Omental fat pad (tissue), 4 donors: ENCODE results near the gene EXD3. TPM values are rescaled to one million over a fixed set of nuclear protein-coding genes. Genes with fewer than 3 reads are reported as not detected.

Source experiments
- ATAC-seq: fragments of 150-250 bp; one replicate; pipeline ENCODE4 v1.9.1; 2016; ENCODE audit warnings: mild to moderate bottlenecking, moderate library complexity; ENCODE audit not compliant: low FRiP score
- DNase-seq: peaks from one replicate; pipeline ENCODE4 v3.0.0-alpha.2; 2019; ENCODE audit warnings: low spot score
- total RNA-seq, 4 donors: library from RNA; depleted of rRNA; stranded (reverse); fragments of >200 nt; gene quantifications; one replicate each; pipeline ENCODE4 v1.1.0, GENCODE V29; 2016
- TF ChIP-seq, protein P1 (sequence below), 3 donors: fragments of 450-650 bp; IDR thresholded peaks; one replicate each; pipeline ENCODE4 v1.5.1; 2016 to 2017; ENCODE audit warnings: antibody characterized with exemption in 3 of 3, mild to moderate bottlenecking in 3 of 3, moderate library complexity in 2 of 3

The EXD3 gene
- total RNA-seq, 4 donors from 2014 or later, result 8.3 to 18.3 (median 10.5) TPM

DNA sequence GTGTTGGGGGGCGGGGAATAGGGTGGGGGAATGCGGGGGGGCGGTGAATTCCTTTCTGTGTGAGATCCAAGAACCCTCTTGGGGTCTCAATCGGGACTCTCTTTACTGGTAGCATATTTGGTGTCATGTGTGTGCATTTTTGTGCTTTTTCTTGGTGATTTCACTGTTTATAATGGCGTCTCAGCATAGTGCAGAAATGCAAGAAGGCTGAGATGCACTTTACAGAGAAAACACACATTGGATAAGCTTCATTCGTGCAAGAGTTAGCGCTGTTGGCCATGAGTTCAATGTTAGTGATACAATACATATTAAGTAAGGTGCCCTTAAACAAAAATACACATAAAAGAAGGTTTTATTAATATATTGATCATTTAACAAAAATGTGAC lies 19.0 kb upstream of the EXD3 start:
- ATAC-seq, result no peak
- TF ChIP-seq, protein P1, sequence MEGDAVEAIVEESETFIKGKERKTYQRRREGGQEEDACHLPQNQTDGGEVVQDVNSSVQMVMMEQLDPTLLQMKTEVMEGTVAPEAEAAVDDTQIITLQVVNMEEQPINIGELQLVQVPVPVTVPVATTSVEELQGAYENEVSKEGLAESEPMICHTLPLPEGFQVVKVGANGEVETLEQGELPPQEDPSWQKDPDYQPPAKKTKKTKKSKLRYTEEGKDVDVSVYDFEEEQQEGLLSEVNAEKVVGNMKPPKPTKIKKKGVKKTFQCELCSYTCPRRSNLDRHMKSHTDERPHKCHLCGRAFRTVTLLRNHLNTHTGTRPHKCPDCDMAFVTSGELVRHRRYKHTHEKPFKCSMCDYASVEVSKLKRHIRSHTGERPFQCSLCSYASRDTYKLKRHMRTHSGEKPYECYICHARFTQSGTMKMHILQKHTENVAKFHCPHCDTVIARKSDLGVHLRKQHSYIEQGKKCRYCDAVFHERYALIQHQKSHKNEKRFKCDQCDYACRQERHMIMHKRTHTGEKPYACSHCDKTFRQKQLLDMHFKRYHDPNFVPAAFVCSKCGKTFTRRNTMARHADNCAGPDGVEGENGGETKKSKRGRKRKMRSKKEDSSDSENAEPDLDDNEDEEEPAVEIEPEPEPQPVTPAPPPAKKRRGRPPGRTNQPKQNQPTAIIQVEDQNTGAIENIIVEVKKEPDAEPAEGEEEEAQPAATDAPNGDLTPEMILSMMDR (IDR thresholded peaks at IDR 0.05), result no peak
- DNase-seq, result no peak

DNA sequence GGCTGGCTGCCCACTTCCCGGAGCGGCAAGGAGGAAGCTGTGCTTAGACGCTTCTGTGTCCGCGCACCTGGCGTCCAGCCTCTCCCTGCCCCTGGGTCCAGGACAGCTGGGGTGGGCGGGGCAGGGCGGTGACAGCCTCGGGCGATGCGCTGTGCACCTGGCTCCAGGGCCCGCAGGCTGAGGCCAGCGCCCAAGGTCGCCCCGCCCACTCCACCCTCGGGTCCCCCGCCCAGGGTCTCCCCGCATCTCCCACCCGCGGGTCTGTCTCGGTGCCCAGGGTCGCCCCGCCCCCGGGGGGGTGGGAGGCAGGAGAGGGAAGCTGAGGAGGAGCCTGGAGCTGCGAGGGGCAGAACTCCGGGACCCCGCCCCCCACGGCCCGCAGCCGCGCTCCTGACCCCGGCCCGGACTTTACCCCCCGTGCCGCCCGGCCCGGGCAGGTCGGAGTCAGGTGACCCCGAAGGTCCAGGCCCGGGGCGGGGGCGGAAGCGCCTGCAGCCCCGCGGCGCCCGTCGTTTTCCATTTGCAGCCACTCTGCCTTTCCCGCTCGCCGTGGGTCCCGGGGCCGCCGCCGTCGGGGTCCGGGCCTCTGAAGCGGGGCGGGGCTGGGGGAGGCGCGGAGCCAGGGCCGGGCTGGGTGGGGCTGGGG lies 18.4 kb upstream of the EXD3 start, which contains the start of gene ENTPD8:
ENTPD8 (minus strand) TSS at position 69 of the 646 bp plus-strand sequence. CDS start 3,072 bp downstream, outside the sequence.
- ATAC-seq, result peak; percentile 43
- TF ChIP-seq, protein P1 (IDR thresholded peaks at IDR 0.05), result no peak
- DNase-seq, result no peak

DNA sequence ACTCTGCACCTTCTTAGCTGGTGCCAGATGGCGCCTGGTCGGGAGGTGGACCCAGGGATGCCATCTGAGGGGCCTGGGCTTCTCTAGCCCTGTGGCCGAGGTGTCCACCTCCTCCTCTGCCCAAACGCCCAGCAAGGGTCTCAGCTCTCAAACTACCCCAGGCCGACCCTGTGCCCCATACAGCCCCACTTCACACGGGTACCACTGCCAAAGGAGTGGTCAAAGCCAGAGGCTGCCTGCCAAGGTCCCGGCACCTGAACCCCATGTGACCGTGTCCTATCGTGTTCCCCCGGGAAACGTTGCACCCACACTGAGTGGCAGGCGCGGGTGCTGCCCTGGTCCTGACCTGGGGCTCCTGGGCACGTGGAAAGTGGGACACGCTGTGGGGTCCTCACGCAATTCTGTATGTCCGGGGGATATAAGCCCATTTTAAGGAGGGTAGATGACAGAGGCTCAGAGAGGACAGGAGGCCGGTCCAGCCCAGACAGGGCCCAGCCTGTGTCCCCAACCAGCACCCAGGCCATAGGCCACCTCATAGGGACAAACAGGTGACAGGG lies 16.3 kb upstream of the EXD3 start:
- DNase-seq (no peak), ATAC-seq (no peak)
- TF ChIP-seq, protein P1 (IDR thresholded peaks at IDR 0.05), result no peak

DNA sequence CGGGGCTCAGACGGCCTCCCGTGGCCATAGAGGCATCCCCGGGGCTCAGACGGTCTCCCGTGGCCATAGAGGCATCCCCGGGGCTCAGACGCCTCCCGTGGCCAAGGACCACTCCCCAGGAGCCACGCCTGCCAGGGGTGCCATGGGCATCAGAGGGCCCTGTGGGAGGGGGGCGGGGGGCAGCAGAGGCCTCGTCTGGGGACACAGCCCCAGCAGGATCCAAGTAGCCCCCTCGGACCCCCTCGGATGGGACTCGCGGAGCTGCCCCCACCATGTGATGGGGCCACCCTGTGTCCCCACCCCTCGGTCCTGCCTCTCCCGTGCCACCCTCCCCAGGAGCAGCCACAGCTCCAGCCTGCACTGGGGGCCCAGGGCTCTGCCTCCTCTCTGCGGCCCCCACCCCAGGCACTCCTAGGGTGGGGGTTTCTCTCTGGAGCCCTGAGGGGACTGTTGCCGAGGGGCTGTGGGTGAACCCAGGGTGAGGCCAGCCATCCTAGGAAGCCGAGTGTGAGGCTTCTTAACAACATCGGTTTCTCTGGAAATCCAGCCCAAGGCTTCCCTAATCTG lies 15.7 kb upstream of the EXD3 start:
- TF ChIP-seq, protein P1 (IDR thresholded peaks at IDR 0.05), result no peak
- DNase-seq, result no peak
- no peak for ATAC-seq

DNA sequence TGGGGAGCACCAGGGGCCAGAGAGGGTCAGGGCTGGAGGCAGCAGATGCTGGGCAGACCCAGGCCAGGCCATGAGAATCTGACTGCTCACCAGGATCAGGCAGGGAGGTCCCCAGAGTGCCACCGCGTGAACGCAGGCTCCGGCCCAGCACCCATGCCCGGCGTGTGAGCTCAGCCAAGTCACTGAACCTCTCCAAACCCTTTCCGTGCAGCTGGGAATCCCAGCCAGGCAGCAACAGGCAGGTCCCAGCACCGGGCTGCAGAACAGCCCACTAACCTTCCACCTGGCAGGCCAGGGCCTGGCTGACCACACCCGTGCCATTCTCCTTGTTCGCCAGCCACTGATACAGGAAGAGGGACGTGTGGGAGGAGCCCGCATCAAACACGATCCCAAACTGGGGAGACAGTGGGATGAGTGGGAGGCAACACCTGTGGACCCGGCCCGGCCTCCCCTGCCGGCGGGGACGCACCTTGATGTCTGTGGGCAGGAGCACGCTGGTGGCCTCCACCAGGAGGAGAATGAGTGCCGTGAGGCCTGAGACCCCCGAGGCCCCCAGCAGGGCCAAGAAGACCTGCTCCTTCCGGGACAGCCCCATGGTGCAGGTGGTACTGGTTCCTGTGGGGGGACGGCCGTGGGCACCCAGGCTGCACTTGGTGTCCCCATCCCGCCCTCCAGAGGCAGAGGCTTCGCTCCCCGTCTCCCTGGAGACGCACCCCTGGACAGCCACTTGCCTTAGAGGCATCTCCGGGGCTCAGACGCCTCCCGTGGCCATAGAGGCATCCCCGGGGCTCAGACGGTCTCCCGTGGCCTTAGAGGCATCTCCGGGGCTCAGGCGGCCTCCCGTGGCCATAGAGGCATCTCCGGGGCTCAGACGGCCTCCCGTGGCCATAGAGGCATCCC lies 15.0 kb upstream of the EXD3 start:
- no peak for ATAC-seq
- no peak for DNase-seq
- TF ChIP-seq, protein P1 (IDR thresholded peaks at IDR 0.05), result no peak

DNA sequence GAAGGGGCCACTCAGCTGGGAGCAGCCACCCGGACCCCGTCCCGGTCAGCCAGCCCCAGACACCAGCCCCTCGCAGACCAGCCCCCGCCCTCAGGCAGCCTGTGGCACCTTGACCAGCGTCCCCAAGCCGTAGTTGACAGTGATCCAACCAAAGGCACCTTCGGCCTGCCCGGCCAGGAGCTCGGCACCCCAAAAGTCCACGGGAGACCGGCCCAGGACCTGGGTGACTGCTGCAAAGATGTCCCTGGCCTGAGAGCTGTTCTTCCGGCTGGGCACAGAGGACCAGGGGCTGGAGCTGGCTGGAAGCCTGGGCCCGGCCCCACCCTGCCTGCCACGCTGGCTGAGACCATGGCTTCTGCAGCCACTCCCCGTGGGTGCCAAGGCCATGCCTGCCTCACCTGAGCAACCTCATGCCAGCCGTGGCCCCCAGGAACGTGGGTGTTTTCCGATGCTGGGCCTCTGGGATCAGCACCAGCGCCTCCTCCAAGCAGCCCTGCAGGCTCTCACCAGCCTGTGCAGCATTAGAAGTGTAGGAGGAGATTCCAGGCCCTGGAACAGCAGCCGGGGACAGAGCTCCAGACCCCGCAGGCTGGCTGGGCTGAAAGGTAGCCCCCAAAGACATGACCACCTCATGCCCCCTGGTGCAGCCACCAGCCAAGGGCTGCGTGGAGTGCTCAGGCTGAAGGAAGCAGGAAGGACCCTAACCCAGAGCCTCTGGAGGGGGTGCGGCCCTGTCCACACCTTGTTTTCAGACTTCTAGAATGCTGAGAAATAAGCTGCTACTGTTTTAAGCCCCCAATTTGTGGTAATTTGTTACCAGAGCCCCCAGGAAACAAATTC lies 14.0 kb upstream of the EXD3 start:
- DNase-seq, result no peak
- TF ChIP-seq, protein P1 (IDR thresholded peaks at IDR 0.05), result no peak
- ATAC-seq, result no peak
